NB4 (cell line): Measurements from ENCODE around the gene FSD1.

Source experiments
- POLR2A ChIP-seq: IDR thresholded peaks from 2 replicates; pipeline ENCODE4 v1.6.1; 2011; ENCODE audit warnings: mild to moderate bottlenecking; ENCODE audit not compliant: insufficient read length; ENCODE audit errors: extremely low read depth
- TF ChIP-seq, protein P1 (sequence below): IDR thresholded peaks from one replicate; pipeline ENCODE4 v1.5.1; 2012; ENCODE audit warnings: low read depth, low read length

DNA sequence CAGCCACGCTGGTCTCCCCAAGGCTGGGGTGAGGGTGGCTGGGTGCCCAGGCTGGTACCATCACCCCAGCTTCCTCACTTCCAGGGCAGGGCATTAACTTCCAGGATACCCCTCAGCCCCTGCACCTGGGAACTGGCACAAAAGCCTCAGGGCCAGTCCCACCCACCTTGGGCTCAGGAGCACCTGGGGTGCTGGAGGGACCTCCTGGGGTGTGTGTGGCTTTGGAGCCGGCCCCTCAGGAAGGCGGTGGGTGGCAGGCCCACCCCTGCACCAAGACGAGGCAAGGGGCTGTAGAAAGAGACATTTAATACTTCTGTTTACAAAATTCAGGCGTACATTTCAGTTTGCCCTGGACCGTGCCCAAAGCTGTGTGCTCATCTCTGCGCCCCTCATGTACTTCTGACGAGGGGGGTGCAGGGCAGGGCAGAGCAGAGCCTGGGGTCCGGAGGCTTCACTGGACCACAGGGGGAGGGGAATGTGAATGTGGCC, 55.7 kb downstream of the FSD1 start:
- TF ChIP-seq, protein P1, sequence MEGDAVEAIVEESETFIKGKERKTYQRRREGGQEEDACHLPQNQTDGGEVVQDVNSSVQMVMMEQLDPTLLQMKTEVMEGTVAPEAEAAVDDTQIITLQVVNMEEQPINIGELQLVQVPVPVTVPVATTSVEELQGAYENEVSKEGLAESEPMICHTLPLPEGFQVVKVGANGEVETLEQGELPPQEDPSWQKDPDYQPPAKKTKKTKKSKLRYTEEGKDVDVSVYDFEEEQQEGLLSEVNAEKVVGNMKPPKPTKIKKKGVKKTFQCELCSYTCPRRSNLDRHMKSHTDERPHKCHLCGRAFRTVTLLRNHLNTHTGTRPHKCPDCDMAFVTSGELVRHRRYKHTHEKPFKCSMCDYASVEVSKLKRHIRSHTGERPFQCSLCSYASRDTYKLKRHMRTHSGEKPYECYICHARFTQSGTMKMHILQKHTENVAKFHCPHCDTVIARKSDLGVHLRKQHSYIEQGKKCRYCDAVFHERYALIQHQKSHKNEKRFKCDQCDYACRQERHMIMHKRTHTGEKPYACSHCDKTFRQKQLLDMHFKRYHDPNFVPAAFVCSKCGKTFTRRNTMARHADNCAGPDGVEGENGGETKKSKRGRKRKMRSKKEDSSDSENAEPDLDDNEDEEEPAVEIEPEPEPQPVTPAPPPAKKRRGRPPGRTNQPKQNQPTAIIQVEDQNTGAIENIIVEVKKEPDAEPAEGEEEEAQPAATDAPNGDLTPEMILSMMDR, result no peak
- TF ChIP-seq POLR2A, result no peak
